A673 (cell line): ENCODE results near the gene CEP170B. TPM values are rescaled to one million over a fixed set of nuclear protein-coding genes. Genes with fewer than 3 reads are reported as not detected.

Experiments
- BruUV-seq: library from RNA; stranded (reverse); fragments of 400-500 nt; replicated peaks from 2 replicates; lab custom pipeline; 2021; lab: Mats Ljungman, UMichigan
- CTCF ChIA-PET: fragments of 300-600 bp; sonication (Branson Sonifier 250); formaldehyde crosslinking; loops from one replicate; lab custom pipeline; 2022; ENCODE audit warnings: antibody characterized with exemption; lab: Charles Lee
- POLR2A ChIA-PET: fragments of 300-600 bp; sonication (Branson Sonifier 250); formaldehyde crosslinking; loops from one replicate; lab custom pipeline; 2022; ENCODE audit warnings: antibody characterized with exemption; ENCODE audit not compliant: low non-redundant PET; lab: Charles Lee
- DNase-seq: peaks from one replicate; pipeline ENCODE4 v3.0.0-alpha.2; 2015; ENCODE audit warnings: low spot score
- H3K27ac ChIP-seq: fragments of 200-600 bp; sonication (generic); 2 replicates; pipeline ENCODE4 v1.5.1; 2016; ENCODE audit warnings: mixed run types, low read depth, mild to moderate bottlenecking, mixed read lengths, antibody characterized with exemption, low read length; ENCODE audit not compliant: poor library complexity, severe bottlenecking
- H3K27me3 ChIP-seq: fragments of 200-600 bp; sonication (generic); replicated peaks from 2 replicates; pipeline ENCODE4 v1.6.1; 2017; ENCODE audit warnings: mixed run types, low read depth, mild to moderate bottlenecking, mixed read lengths, antibody characterized with exemption, low read length; ENCODE audit not compliant: insufficient read depth, poor library complexity
- H3K36me3 ChIP-seq: fragments of 200-600 bp; sonication (generic); 2 replicates; pipeline ENCODE4 v1.6.1; 2016; ENCODE audit warnings: mixed run types, mild to moderate bottlenecking, mixed read lengths, antibody characterized with exemption, low read length; ENCODE audit not compliant: insufficient read depth, poor library complexity, severe bottlenecking
- H3K4me1 ChIP-seq: fragments of 200-600 bp; sonication (generic); 2 replicates; pipeline ENCODE4 v1.6.1; 2017; ENCODE audit warnings: mixed run types, mild to moderate bottlenecking, mixed read lengths, antibody characterized with exemption, low read length; ENCODE audit not compliant: insufficient read depth, poor library complexity, severe bottlenecking
- H3K4me3 ChIP-seq: fragments of 200-600 bp; sonication (generic); 2 replicates; pipeline ENCODE4 v1.5.1; 2016; ENCODE audit warnings: low read depth, mixed run types, mild to moderate bottlenecking, mixed read lengths, low read length; ENCODE audit not compliant: poor library complexity, severe bottlenecking
- H3K9me3 ChIP-seq: fragments of 200-600 bp; sonication (generic); 2 replicates; pipeline ENCODE4 v1.6.1; 2016; ENCODE audit warnings: mixed run types, low read depth, mild to moderate bottlenecking, mixed read lengths, antibody characterized with exemption, low read length; ENCODE audit not compliant: poor library complexity, severe bottlenecking
- CTCF ChIP-seq: fragments of 300-800, 200-600 bp; sonication (generic); conservative IDR thresholded peaks from 2 replicates; pipeline ENCODE4 v1.5.1; 2017; ENCODE audit warnings: low read depth, mild to moderate bottlenecking, antibody characterized with exemption, low read length, moderate library complexity, mixed read lengths
- EZH2 ChIP-seq: fragments of 200-600 bp; sonication (generic); IDR thresholded peaks from 2 replicates; pipeline ENCODE4 v1.6.1; 2017; ENCODE audit warnings: borderline replicate concordance, low read depth, mild to moderate bottlenecking, mixed read lengths, antibody characterized with exemption, low read length; ENCODE audit not compliant: poor library complexity, severe bottlenecking
- intact Hi-C: fragments of 100-400 bp; cut with micrococcal nuclease; formaldehyde crosslinking; loops from one replicate; pipeline ENCODE4 v1.10.0; 2022; ENCODE audit not compliant: unreplicated experiment
- total RNA-seq: library from RNA; stranded (reverse); gene quantifications from 2 replicates; pipeline ENCODE4 v1.2.3, GENCODE V29; 2021

Gene CEP170B
- total RNA-seq, 1 experiment from 2014 or later = 20.8 TPM

- TF ChIP-seq CTCF = no peak
- CTCF ChIA-PET = no interaction called here
- no peak for DNase-seq
Observed at GRCh38 chr14:104866451-104867370, 1.6 kb downstream of the CEP170B start.

GRCh38 chr14:104867371-104868059 is 2.4 kb downstream of the CEP170B start:
- H3K4me1 ChIP-seq = peaks cover 6% of the 10 kb centered on the region
- TF ChIP-seq CTCF (no peak), EZH2 (no peak)
- no peak overlapping the region for H3K4me3 ChIP-seq
- POLR2A ChIA-PET = no interaction called here
- H3K27me3 ChIP-seq = peaks cover 23% of the 10 kb centered on the region
- H3K9me3 ChIP-seq = no peaks in the 10 kb centered on the region
- no peak overlapping the region for H3K27ac ChIP-seq
- no TSS peak for BruUV-seq
- no peak for DNase-seq
- H3K36me3 ChIP-seq = no peaks in the 10 kb centered on the region
- CTCF ChIA-PET = interaction anchor here (0.6 kb wide), 1 partner anchor 355 kb away, joined by 3 read pairs; no protein-coding TSS in a partner anchor
- intact Hi-C loops = no loop called here

More at GRCh38 chr14:104866451-104867370, 1.6 kb downstream of the CEP170B start:
- H3K27ac ChIP-seq = peak overlapping the region; percentile 57
- H3K27me3 ChIP-seq = peaks cover 23% of the 10 kb centered on the region
- peak overlapping the region; percentile 76 for H3K4me3 ChIP-seq
- no TSS peak for BruUV-seq
- H3K36me3 ChIP-seq = no peaks in the 10 kb centered on the region
- H3K9me3 ChIP-seq = no peaks in the 10 kb centered on the region
- H3K4me1 ChIP-seq = peaks cover 6% of the 10 kb centered on the region
- intact Hi-C loops = no loop called here
- POLR2A ChIA-PET = no interaction called here

- no peak overlapping the region for H3K4me3 ChIP-seq
- H3K9me3 ChIP-seq = no peaks in the 10 kb centered on the region
- DNase-seq = no peak
- CTCF ChIA-PET = interaction anchor here (0.6 kb wide), 1 partner anchor 354 kb away, joined by 3 read pairs; no protein-coding TSS in a partner anchor
- no peaks in the 10 kb centered on the region for H3K36me3 ChIP-seq
- intact Hi-C loops = no loop called here
- no peak overlapping the region for H3K27ac ChIP-seq
- POLR2A ChIA-PET = no interaction called here
- no TSS peak for BruUV-seq
- peaks cover 16% of the 10 kb centered on the region for H3K27me3 ChIP-seq
- H3K4me1 ChIP-seq = peaks cover 6% of the 10 kb centered on the region
- TF ChIP-seq EZH2 = no peak
Observed at GRCh38 chr14:104868060-104868740, 3.1 kb downstream of the CEP170B start.
